ENCODE measurements around the gene SRGAP1. TPM values are rescaled to one million over a fixed set of nuclear protein-coding genes. Genes with fewer than 3 reads are reported as not detected.

Gene SRGAP1
- total RNA-seq, 1 donor from 2014 or later: 7.4 TPM

- peaks cover 13% of the 10 kb centered on the region for H3K4me1 ChIP-seq
- intact Hi-C loops (cut with DNase I): no loop called here
- TF ChIP-seq POLR2AphosphoS5 (IDR thresholded peaks at IDR 0.05; ENCODE audit: insufficient read depth in 1 of 2, low read depth in 1 of 2) (no peak), CTCF (IDR thresholded peaks at IDR 0.05) (no peak), POLR2A (IDR thresholded peaks at IDR 0.05) (no peak)
- H3K27me3 ChIP-seq: no peaks in the 10 kb centered on the region
- no peak overlapping the region for H3K27ac ChIP-seq
- H3K36me3 ChIP-seq: no peaks in the 10 kb centered on the region
- no peaks in the 10 kb centered on the region for H3K9me3 ChIP-seq
- DNase-seq (ENCODE audit: extremely low spot score in 2 of 2): no peak
- H3K4me3 ChIP-seq: no peak overlapping the region
Measured at GRCh38 chr12:63848450-63848849, 4.0 kb downstream of the SRGAP1 start.

- H3K27me3 ChIP-seq: no peaks in the 10 kb centered on the region
- intact Hi-C loops (cut with DNase I): no loop called here
- no peak overlapping the region for H3K27ac ChIP-seq
Measured at GRCh38 chr12:63849106-63849620, 4.7 kb downstream of the SRGAP1 start.

GRCh38 chr12:63849641-63850040, 5.1 kb downstream of the SRGAP1 start:
- DNase-seq (ENCODE audit: extremely low spot score in 2 of 2): no peak
- no peaks in the 10 kb centered on the region for H3K9me3 ChIP-seq
- no peaks in the 10 kb centered on the region for H3K36me3 ChIP-seq
- H3K4me1 ChIP-seq: peaks cover 13% of the 10 kb centered on the region
- H3K4me3 ChIP-seq: no peak overlapping the region
- TF ChIP-seq CTCF (IDR thresholded peaks at IDR 0.05): no peak
- no peak for TF ChIP-seq POLR2AphosphoS5 (IDR thresholded peaks at IDR 0.05; ENCODE audit: insufficient read depth in 1 of 2, low read depth in 1 of 2)
- TF ChIP-seq POLR2A (IDR thresholded peaks at IDR 0.05): no peak
- intact Hi-C loops (cut with DNase I): no loop called here
- H3K27me3 ChIP-seq: no peaks in the 10 kb centered on the region
- no peak overlapping the region for H3K27ac ChIP-seq

More at GRCh38 chr12:63849106-63849620, 4.7 kb downstream of the SRGAP1 start:
- H3K9me3 ChIP-seq: no peaks in the 10 kb centered on the region
- H3K4me3 ChIP-seq: no peak overlapping the region
- no peak for DNase-seq (ENCODE audit: extremely low spot score in 2 of 2)
- H3K4me1 ChIP-seq: peaks cover 13% of the 10 kb centered on the region
- no peak for TF ChIP-seq CTCF (IDR thresholded peaks at IDR 0.05)
- TF ChIP-seq POLR2AphosphoS5 (IDR thresholded peaks at IDR 0.05; ENCODE audit: insufficient read depth in 1 of 2, low read depth in 1 of 2): no peak
- TF ChIP-seq POLR2A (IDR thresholded peaks at IDR 0.05): no peak
- no peaks in the 10 kb centered on the region for H3K36me3 ChIP-seq

DNA sequence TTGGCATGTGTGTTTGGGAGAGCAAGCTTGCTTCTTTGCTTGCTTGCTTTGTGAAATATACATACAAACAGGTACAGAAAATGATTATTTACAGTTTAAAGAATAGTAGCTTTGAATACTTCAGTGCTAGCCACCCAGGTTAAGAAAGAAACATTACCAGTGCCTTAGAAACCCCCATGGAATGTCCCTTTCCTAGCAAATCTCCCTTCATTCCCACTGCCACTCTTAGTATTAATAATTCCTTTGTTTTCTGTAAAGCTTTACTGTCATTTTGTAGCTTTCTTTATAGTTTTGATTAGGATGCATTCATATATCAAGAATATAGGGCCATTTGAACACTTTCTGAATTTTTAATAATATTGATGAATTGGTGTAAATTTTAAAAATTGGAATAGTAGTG, 9.5 kb downstream of the SRGAP1 start:
- no peaks in the 10 kb centered on the region for H3K4me1 ChIP-seq
- intact Hi-C loops (cut with DNase I): no loop called here
- H3K27me3 ChIP-seq: no peaks in the 10 kb centered on the region

More for the DNA sequence above, 9.5 kb downstream of the SRGAP1 start:
- DNase-seq (ENCODE audit: extremely low spot score in 2 of 2): no peak
- Histone ChIP-seq H3K27ac (no peak overlapping the region), H3K4me3 (no peak overlapping the region), H3K9me3 (no peaks in the 10 kb centered on the region), H3K36me3 (no peaks in the 10 kb centered on the region)
- TF ChIP-seq POLR2AphosphoS5 (IDR thresholded peaks at IDR 0.05; ENCODE audit: insufficient read depth in 1 of 2, low read depth in 1 of 2): no peak
- no peak for TF ChIP-seq POLR2A (IDR thresholded peaks at IDR 0.05)
- no peak for TF ChIP-seq CTCF (IDR thresholded peaks at IDR 0.05)

Measured in vagina (tissue), 2 donors.